ENCODE measurements around the gene NXF3.

DNA sequence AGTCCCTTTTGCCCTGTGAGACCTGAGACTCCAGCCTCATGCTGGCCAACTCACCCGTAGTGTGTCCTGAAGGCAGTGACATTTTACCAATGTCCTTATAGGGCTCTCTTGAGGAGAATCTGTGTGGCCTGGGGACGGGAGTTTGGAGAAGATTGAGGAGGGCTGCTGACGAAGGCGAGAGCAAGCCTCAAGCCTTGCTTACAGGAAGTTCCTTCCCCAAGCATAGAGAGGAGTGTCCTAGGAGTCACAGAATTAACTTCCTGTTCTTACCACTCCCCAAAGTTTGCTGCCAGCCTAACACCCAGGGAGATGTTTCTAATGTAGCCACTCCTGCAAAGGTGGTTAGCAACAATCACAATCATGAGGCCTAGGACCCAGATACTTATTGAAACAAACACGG, at the start of gene NXF3:
- TF ChIP-seq EZH2 (IDR thresholded peaks at IDR 0.05; ENCODE audit: borderline replicate concordance, low read length) (no peak), CTCF (IDR thresholded peaks at IDR 0.05; ENCODE audit: low read length) (no peak)
